Left cardiac atrium (tissue), 4 donors: ENCODE data around the gene PSRC1. TPM values are rescaled to one million over a fixed set of nuclear protein-coding genes. Genes with fewer than 3 reads are reported as not detected.

Experiments
- ATAC-seq, 2 donors: fragments of 200-7000 bp; cut with Tn5 transposase; one replicate each; pipeline ENCODE4 v1.9.1; 2020; ENCODE audit warnings: mild to moderate bottlenecking in 2 of 2, moderate library complexity in 2 of 2
- DNase-seq: peaks from one replicate; pipeline ENCODE4 v3.0.0-alpha.2; 2020
- intact Hi-C, 2 donors: fragments of 100-400 bp; cut with DNase I; formaldehyde crosslinking; loops; one replicate each; pipeline versions ENCODE4 v1.14.1 to v1.15.1; 2022 to 2023
- total RNA-seq, 2 donors: library from RNA; stranded (reverse); fragmentation: NEBNext Ultra II Directional; extraction: Animal tissue kit (Norgen Biotek cat#: 25700); gene quantifications; one replicate each; pipeline ENCODE4 v1.2.1, GENCODE V29; 2021
- donor health status: DM: no; HTN: yes; CAD: no.
- donor health status: DM: no; HTN: yes; CAD: no; lungs with severe emphysema.
- donor health status: DM: yes; HTN: yes; CAD: no.
- donor health status: Dilated cardiomyopathy.

PSRC1 gene
- total RNA-seq, 2 donors from 2014 or later: 2.3 to 2.5 TPM

- ATAC-seq: peak; percentile 62 to 66
- DNase-seq: peak; percentile 85
- intact Hi-C loops: no loop called here
Observed at GRCh38 chr1:109240158-109241152, 42.5 kb downstream of the PSRC1 start.

GRCh38 chr1:109239409-109240068, 43.4 kb downstream of the PSRC1 start:
- ATAC-seq (peak; percentile 12 to 25), DNase-seq (no peak)

GRCh38 chr1:109239047-109239408, 43.9 kb downstream of the PSRC1 start:
- ATAC-seq: no peak
- intact Hi-C loops: no loop called here
- DNase-seq: no peak

More at GRCh38 chr1:109239409-109240068, 43.4 kb downstream of the PSRC1 start:
- intact Hi-C loops: no loop called here

GRCh38 chr1:109238382-109238781, 44.6 kb downstream of the PSRC1 start:
- intact Hi-C loops: no loop called here
- DNase-seq (no peak), ATAC-seq (no peak)

GRCh38 chr1:109237512-109237911, 45.4 kb downstream of the PSRC1 start:
- ATAC-seq: no peak
- DNase-seq: no peak

GRCh38 chr1:109235137-109235536, 47.8 kb downstream of the PSRC1 start:
- no peak for DNase-seq
- intact Hi-C loops: no loop called here
- no peak for ATAC-seq

More at GRCh38 chr1:109237512-109237911, 45.4 kb downstream of the PSRC1 start:
- intact Hi-C loops: no loop called here

GRCh38 chr1:109231066-109231465, 51.9 kb downstream of the PSRC1 start:
- ATAC-seq: no peak
- no peak for DNase-seq
- intact Hi-C loops: no loop called here

Other genes with a start within 250 kb of the PSRC1 start
- 10 to 100 TPM; 12.2 to 14.8 TPM for gene WDR47, start 241.0 kb downstream of the PSRC1 start, total RNA-seq
- gene TAF13, start 207.1 kb downstream of the PSRC1 start, total RNA-seq: 10 to 100 TPM; 47.1 to 56.7 TPM
- 10 to 100 TPM; 34.3 to 47.2 TPM for gene TMEM167B, start 192.4 kb downstream of the PSRC1 start, total RNA-seq
- gene ELAPOR1, start 169.0 kb downstream of the PSRC1 start, total RNA-seq: under 1 TPM; 0.21 to 0.39 TPM
- gene SARS1, start 69.2 kb downstream of the PSRC1 start, total RNA-seq: 100 to 1,000 TPM; 109 to 141 TPM
- 10 to 100 TPM; 15.6 to 21.1 TPM for gene CELSR2, start 33.6 kb downstream of the PSRC1 start, total RNA-seq
- gene MYBPHL, start 23.9 kb upstream of the PSRC1 start, total RNA-seq: 100 to 1,000 TPM; 220 to 239 TPM
- 100 to 1,000 TPM; 139 to 157 TPM for gene SORT1, start 114.8 kb upstream of the PSRC1 start, total RNA-seq
- 10 to 100 TPM; 41.5 to 62.8 TPM for gene PSMA5, start 143.3 kb upstream of the PSRC1 start, total RNA-seq
- gene SYPL2, start 183.4 kb upstream of the PSRC1 start, total RNA-seq: 10 to 100 TPM; 12.3 to 15.4 TPM
- gene ATXN7L2, start 200.8 kb upstream of the PSRC1 start, total RNA-seq: 1 to 10 TPM; 2.5 to 3.4 TPM
- 1 to 10 TPM; 5.8 to 5.9 TPM for gene CYB561D1, start 210.9 kb upstream of the PSRC1 start, total RNA-seq
- 10 to 100 TPM in 1 of 2 donors, 1 to 10 TPM in 1; 9.3 to 12.6 TPM for gene AMIGO1, start 226.6 kb upstream of the PSRC1 start, total RNA-seq